Caco-2 (cell line): ENCODE data around the gene PCBP3. TPM values are rescaled to one million over a fixed set of nuclear protein-coding genes. Genes with fewer than 3 reads are reported as not detected.

Source experiments
- BruUV-seq: library from RNA; stranded (reverse); fragments of 400-500 nt; replicated peaks from 2 replicates; lab custom pipeline; 2021; lab: Mats Ljungman, UMichigan
- CTCF ChIA-PET: fragments of 300-600 bp; sonication (Branson Sonifier 250); formaldehyde crosslinking; loops from one replicate; lab custom pipeline; 2022; ENCODE audit warnings: antibody characterized with exemption; lab: Charles Lee
- POLR2A ChIA-PET: fragments of 300-600 bp; sonication (Branson Sonifier 250); formaldehyde crosslinking; loops from one replicate; lab custom pipeline; 2022; ENCODE audit warnings: antibody characterized with exemption; lab: Charles Lee
- DNase-seq, 2 experiments: peaks; one replicate each; pipeline versions ENCODE4 v3.0.0 to v3.0.0-alpha.2; 2020 to 2022
- H3K27me3 ChIP-seq: replicated peaks from 2 replicates; pipeline ENCODE4 v1.6.0; 2011; ENCODE audit warnings: low read length; ENCODE audit not compliant: control insufficient read depth, insufficient read depth
- H3K36me3 ChIP-seq: 2 replicates; pipeline ENCODE4 v1.5.1; 2011; ENCODE audit warnings: low read length; ENCODE audit not compliant: control insufficient read depth, insufficient read depth
- H3K4me1 ChIP-seq: fragments of 250-450 bp; sonication (Bioruptor Pico); 2 replicates; pipeline ENCODE4 v1.5.1; 2020; ENCODE audit warnings: mild to moderate bottlenecking
- H3K4me3 ChIP-seq: 2 replicates; pipeline ENCODE4 v1.5.1; 2011; ENCODE audit warnings: low read depth, mild to moderate bottlenecking, control low read depth, low read length
- H3K9me3 ChIP-seq: fragments of 250-450 bp; sonication (Bioruptor Pico); 2 replicates; pipeline ENCODE4 v1.5.1; 2020; ENCODE audit warnings: mild to moderate bottlenecking, moderate library complexity
- H3K27ac Mint-ChIP-seq: one replicate; pipeline ENCODE4 v1.8.0; 2022; ENCODE audit warnings: mixed read lengths; ENCODE audit not compliant: unreplicated experiment
- H3K27me3 Mint-ChIP-seq: one replicate; pipeline ENCODE4 v1.8.0; 2022; ENCODE audit warnings: mixed read lengths; ENCODE audit not compliant: insufficient read depth, unreplicated experiment
- H3K36me3 Mint-ChIP-seq: one replicate; pipeline ENCODE4 v1.8.0; 2022; ENCODE audit warnings: mild to moderate bottlenecking, mixed read lengths; ENCODE audit not compliant: insufficient read depth, unreplicated experiment
- H3K4me1 Mint-ChIP-seq: one replicate; pipeline ENCODE4 v1.8.0; 2022; ENCODE audit warnings: low read depth, mixed read lengths; ENCODE audit not compliant: unreplicated experiment
- H3K4me3 Mint-ChIP-seq: one replicate; pipeline ENCODE4 v1.8.0; 2022; ENCODE audit warnings: mild to moderate bottlenecking, moderate library complexity, mixed read lengths; ENCODE audit not compliant: unreplicated experiment
- H3K9me3 Mint-ChIP-seq: one replicate; pipeline ENCODE4 v1.8.0; 2022; ENCODE audit warnings: mixed read lengths; ENCODE audit not compliant: unreplicated experiment
- intact Hi-C: fragments of 100-400 bp; cut with micrococcal nuclease; formaldehyde crosslinking; loops from one replicate; pipeline ENCODE4 v1.10.0; 2022; ENCODE audit not compliant: unreplicated experiment
- total RNA-seq: library from RNA; stranded (reverse); gene quantifications from 2 replicates; pipeline ENCODE4 v1.2.3, GENCODE V29; 2022
- TF ChIP-seq, protein P1 (sequence below), 2 experiments: fragments of 200-600 bp in 1 of 2; IDR thresholded peaks; 1 replicate in 1 of 2; 2 replicates in 1 of 2; pipeline versions ENCODE4 v1.5.1 to v1.8.0; 2011 to 2022; ENCODE audit warnings: antibody characterized with exemption in 1 of 2, control low read depth in 1 of 2, inconsistent platforms in 1 of 2, low read depth in 1 of 2, low read length in 1 of 2, mild to moderate bottlenecking in 1 of 2, moderate library complexity in 1 of 2; ENCODE audit not compliant: insufficient read depth in 1 of 2, severe bottlenecking in 1 of 2, unreplicated experiment in 1 of 2

The PCBP3 gene
- total RNA-seq, 1 experiment from 2014 or later, result 0.75 TPM

DNA sequence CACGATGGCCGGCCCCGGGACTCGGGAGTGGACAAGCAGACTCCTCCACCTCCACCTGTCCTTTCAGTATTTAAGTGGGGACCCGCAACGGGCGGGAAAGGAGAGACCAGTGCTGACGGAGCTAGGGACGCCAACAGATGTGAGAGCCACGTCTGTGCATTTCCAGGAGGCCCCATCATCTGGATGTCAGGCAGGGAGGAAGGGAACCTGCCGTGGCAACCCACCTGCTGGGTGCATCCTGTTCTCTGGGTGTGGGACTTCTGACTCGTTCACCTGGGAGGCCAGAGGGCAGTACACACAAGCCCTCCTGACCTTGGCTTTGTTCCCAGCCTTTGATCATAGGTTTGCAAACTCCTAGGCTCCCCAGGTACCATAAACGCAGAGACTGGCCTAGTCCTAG lies 5.6 kb upstream of the PCBP3 start:
- H3K4me3 Mint-ChIP-seq, result no peak overlapping the region
- no peak overlapping the region for H3K27ac Mint-ChIP-seq
- no peaks in the 10 kb centered on the region for H3K4me1 Mint-ChIP-seq
- BruUV-seq, result no TSS peak
- H3K9me3 Mint-ChIP-seq, result no peaks in the 10 kb centered on the region
- no peaks in the 10 kb centered on the region for H3K27me3 Mint-ChIP-seq
- no peaks in the 10 kb centered on the region for H3K36me3 Mint-ChIP-seq
- 0 out of 2 replicates have a peak, but pooled peaks cover 5% of the 10 kb centered on the region for H3K9me3 ChIP-seq
- H3K27me3 ChIP-seq, result no peaks in the 10 kb centered on the region
- ChIA-PET POLR2A (no interaction called here), CTCF (no interaction called here)
- no peak overlapping the region for H3K4me3 ChIP-seq
- TF ChIP-seq, protein P1, sequence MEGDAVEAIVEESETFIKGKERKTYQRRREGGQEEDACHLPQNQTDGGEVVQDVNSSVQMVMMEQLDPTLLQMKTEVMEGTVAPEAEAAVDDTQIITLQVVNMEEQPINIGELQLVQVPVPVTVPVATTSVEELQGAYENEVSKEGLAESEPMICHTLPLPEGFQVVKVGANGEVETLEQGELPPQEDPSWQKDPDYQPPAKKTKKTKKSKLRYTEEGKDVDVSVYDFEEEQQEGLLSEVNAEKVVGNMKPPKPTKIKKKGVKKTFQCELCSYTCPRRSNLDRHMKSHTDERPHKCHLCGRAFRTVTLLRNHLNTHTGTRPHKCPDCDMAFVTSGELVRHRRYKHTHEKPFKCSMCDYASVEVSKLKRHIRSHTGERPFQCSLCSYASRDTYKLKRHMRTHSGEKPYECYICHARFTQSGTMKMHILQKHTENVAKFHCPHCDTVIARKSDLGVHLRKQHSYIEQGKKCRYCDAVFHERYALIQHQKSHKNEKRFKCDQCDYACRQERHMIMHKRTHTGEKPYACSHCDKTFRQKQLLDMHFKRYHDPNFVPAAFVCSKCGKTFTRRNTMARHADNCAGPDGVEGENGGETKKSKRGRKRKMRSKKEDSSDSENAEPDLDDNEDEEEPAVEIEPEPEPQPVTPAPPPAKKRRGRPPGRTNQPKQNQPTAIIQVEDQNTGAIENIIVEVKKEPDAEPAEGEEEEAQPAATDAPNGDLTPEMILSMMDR (IDR thresholded peaks at IDR 0.05; ENCODE audit: insufficient read depth in 1 of 2, low read depth in 1 of 2, low read length in 1 of 2, severe bottlenecking in 1 of 2, unreplicated experiment in 1 of 2), result no peak
- no peaks in the 10 kb centered on the region for H3K36me3 ChIP-seq
- H3K4me1 ChIP-seq, result no peaks in the 10 kb centered on the region
- intact Hi-C loops, result no loop called here
- no peak for DNase-seq

DNA sequence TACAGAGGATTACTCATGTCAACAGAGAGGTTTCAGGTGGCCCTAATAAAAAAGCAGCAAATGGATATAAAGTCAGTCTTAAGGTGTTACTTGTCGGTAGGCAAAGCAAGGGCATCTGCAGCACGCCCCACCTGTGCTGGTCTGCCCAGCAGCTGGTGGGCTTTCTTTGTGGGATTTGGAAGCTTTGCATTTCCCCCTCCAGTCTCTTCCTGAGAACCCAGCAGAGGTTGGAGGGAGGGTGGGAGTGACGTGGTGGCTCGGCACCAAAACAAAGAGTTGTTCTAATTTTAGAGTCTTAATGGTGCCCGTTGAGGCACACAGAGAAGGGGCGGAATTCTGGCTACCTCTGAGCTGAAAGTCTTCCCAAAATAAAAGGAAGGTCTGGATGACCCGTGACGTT lies 4.8 kb upstream of the PCBP3 start:
- H3K4me1 ChIP-seq, result no peaks in the 10 kb centered on the region
- Mint-ChIP-seq H3K36me3 (no peaks in the 10 kb centered on the region), H3K27me3 (no peaks in the 10 kb centered on the region), H3K9me3 (no peaks in the 10 kb centered on the region), H3K4me1 (no peaks in the 10 kb centered on the region), H3K27ac (no peak overlapping the region), H3K4me3 (no peak overlapping the region)
- no peaks in the 10 kb centered on the region for H3K27me3 ChIP-seq
- no peaks in the 10 kb centered on the region for H3K36me3 ChIP-seq
- ChIA-PET CTCF (interaction anchor here (1.1 kb wide), 1 partner anchor 82 kb away, joined by 6 read pairs; no protein-coding TSS in a partner anchor), POLR2A (no interaction called here)
- intact Hi-C loops, result no loop called here
- TF ChIP-seq, protein P1 (IDR thresholded peaks at IDR 0.05; ENCODE audit: insufficient read depth in 1 of 2, low read depth in 1 of 2, low read length in 1 of 2, severe bottlenecking in 1 of 2, unreplicated experiment in 1 of 2), result no peak
- H3K4me3 ChIP-seq, result no peak overlapping the region
- 0 out of 2 replicates have a peak, but pooled peaks cover 5% of the 10 kb centered on the region for H3K9me3 ChIP-seq
- no peak for DNase-seq
- no TSS peak for BruUV-seq

DNA sequence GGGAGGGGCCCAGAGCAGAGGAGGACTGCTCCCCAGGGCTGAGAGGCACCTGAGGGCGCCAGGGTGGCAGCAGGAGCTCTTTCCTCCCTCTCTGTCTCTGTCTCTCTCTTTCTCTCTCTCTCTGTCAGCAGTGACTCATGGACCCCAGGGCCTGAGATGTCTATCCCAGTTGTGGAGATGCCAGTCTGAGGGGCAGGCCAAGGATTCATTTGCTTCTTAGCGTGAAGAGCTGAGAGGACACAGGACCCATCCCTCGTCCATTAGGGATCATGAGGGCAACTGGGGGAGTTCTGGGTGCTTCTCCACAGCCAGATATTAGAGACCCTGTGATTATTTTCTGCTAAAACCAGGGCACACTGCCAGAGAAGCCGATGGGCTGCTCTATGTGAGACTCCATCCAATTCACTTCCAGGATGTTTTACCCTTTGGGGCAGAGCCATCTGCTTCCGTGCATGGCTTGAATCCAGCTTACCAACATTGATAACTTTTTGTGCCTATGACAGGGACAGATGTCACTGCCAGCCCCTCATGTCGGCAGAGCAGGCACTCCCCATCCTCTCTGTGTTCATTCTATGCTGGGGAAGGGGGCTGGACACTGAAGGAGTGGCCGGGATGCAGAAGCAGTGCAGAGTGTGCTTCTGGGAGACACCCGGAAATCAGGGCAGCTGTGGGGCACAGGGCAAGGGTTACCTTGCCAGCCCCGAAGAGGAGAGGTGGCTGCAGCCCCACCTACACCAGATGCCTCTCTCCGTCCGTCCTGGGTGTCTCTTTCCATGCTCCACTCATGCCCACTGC lies 4.1 kb upstream of the PCBP3 start:
- CTCF ChIA-PET, result interaction anchor here (1.1 kb wide), 1 partner anchor 83 kb away, joined by 6 read pairs; no protein-coding TSS in a partner anchor
- no TSS peak for BruUV-seq
- H3K36me3 ChIP-seq, result no peaks in the 10 kb centered on the region
- DNase-seq, result no peak
- 0 out of 2 replicates have a peak, but pooled peaks cover 5% of the 10 kb centered on the region for H3K9me3 ChIP-seq
- H3K4me3 ChIP-seq, result no peak overlapping the region
- H3K4me1 Mint-ChIP-seq, result no peaks in the 10 kb centered on the region
- TF ChIP-seq, protein P1 (IDR thresholded peaks at IDR 0.05; ENCODE audit: insufficient read depth in 1 of 2, low read depth in 1 of 2, low read length in 1 of 2, severe bottlenecking in 1 of 2, unreplicated experiment in 1 of 2), result no peak
- no peaks in the 10 kb centered on the region for H3K9me3 Mint-ChIP-seq
- intact Hi-C loops, result no loop called here
- H3K27me3 Mint-ChIP-seq, result peaks cover 2% of the 10 kb centered on the region
- no peaks in the 10 kb centered on the region for H3K27me3 ChIP-seq
- no peak overlapping the region for H3K27ac Mint-ChIP-seq
- H3K36me3 Mint-ChIP-seq, result no peaks in the 10 kb centered on the region
- POLR2A ChIA-PET, result no interaction called here
- H3K4me3 Mint-ChIP-seq, result no peak overlapping the region
- no peaks in the 10 kb centered on the region for H3K4me1 ChIP-seq
